Sigmoid colon (tissue), 7 donors: ENCODE results near the gene DFFB. TPM values are rescaled to one million over a fixed set of nuclear protein-coding genes. Genes with fewer than 3 reads are reported as not detected.
A peak's percentile ranks its signal among the peaks of the same experiment; 100 is the strongest.

ENCODE experiments used
- DNase-seq: peaks from one replicate; pipeline ENCODE4 v3.0.0-alpha.2; 2019
- H3K27ac ChIP-seq, 4 donors: fragments of 200-600 bp; sonication (generic); one replicate each; pipeline ENCODE4 v1.5.1; 2016 to 2019; ENCODE audit warnings: mild to moderate bottlenecking in 1 of 4
- H3K27me3 ChIP-seq, 3 donors: fragments of 200-600 bp; sonication (generic); one replicate each; pipeline ENCODE4 v1.5.1; 2019; ENCODE audit warnings: mild to moderate bottlenecking in 1 of 3
- H3K36me3 ChIP-seq, 4 donors: fragments of 200-600 bp; sonication (generic); one replicate each; pipeline ENCODE4 v1.5.1; 2016 to 2019
- H3K4me1 ChIP-seq, 4 donors: fragments of 200-600 bp; sonication (generic); one replicate each; pipeline ENCODE4 v1.5.1; 2017 to 2019
- H3K4me3 ChIP-seq, 4 donors: fragments of 200-600 bp; sonication (generic); one replicate each; pipeline ENCODE4 v1.5.1; 2017 to 2019; ENCODE audit warnings: mild to moderate bottlenecking in 2 of 4, moderate library complexity in 1 of 4
- H3K9me3 ChIP-seq, 4 donors: fragments of 200-600 bp in 3 of 4; sonication (generic) in 3 of 4; one replicate each; pipeline versions ENCODE4 v1.5.1 to v1.6.1; 2013 to 2019
- EP300 ChIP-seq, 4 donors: sonication (generic); formaldehyde crosslinking; IDR thresholded peaks; one replicate each; pipeline ENCODE4 v1.6.1; 2017; ENCODE audit warnings: antibody characterized with exemption in 4 of 4
- POLR2A ChIP-seq, 2 donors: fragments of 450-650 bp; IDR thresholded peaks; one replicate each; pipeline ENCODE4 v1.6.1; 2016; ENCODE audit warnings: antibody characterized with exemption in 2 of 2, mild to moderate bottlenecking in 2 of 2, moderate library complexity in 2 of 2
- POLR2AphosphoS5 ChIP-seq, 4 donors: sonication (generic); formaldehyde crosslinking; IDR thresholded peaks; one replicate each; pipeline ENCODE4 v1.6.1; 2017; ENCODE audit warnings: antibody characterized with exemption in 4 of 4
- WGBS, 2 donors: extraction: QIAGEN DNeasy Blood & Tissue Kit; methylation state at CpG; one replicate each; pipeline ENCODE4 v1.1.7; 2013; 5-methylcytosine and 5-hydroxymethylcytosine counted together
- intact Hi-C: fragments of 100-400 bp; cut with DNase I; formaldehyde crosslinking; loops from one replicate; pipeline ENCODE4 v1.15.1; 2023
- polyA plus RNA-seq, 3 donors: library from polyadenylated mRNA; stranded (reverse); fragments of 200-250 nt; gene quantifications; one replicate each; pipeline ENCODE4 v1.2.3, GENCODE V29; 2013
- total RNA-seq, 4 donors: library from RNA; depleted of rRNA; stranded (reverse); fragments of >200 nt; gene quantifications; one replicate each; pipeline ENCODE4 v1.1.0, GENCODE V29; 2016
- TF ChIP-seq, protein P1 (sequence below), 4 experiments: fragments of 450-650 bp in 3 of 4; fragments of 200-600 bp in 1 of 4; IDR thresholded peaks; one replicate each; pipeline ENCODE4 v1.5.1; 2016 to 2019; ENCODE audit warnings: antibody characterized with exemption in 4 of 4, mild to moderate bottlenecking in 3 of 4, moderate library complexity in 2 of 4
- donor health status: healthy with polysubstance abuse.
- donor health status: Bipolar disorder and iron deficiency.
- donor health status: healthy.

The DFFB gene
- total and polyA plus RNA-seq, 7 donors = 1.8 to 9.0 (median 6.1) TPM

DNA sequence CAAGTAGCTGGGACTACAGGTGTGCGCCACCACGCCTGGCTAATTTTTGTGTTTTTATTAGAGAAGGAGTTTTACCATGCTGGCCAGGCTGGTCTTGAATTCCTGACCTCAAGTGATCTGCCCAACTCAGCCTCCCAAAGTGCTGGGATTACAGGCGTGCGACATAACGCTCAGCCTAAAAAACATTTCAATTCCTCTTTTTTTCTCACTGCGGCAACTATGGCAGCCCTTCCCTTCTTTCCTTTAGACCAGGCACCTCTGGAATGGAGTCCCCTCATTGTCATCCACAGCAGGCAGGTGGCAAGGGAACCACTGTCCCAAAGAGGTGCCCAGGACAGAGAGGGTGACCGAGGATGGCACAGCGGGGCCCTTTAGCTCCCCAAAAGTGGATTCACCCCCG is 14.4 kb upstream of the DFFB start:
- H3K36me3 ChIP-seq = peaks cover 16 to 92% (median 50%) of the 10 kb centered on the region in 4 donors
- 80 to 95% methylated on average over 9 of the region's 9 CpGs for WGBS, 2 donors
- no peaks in the 10 kb centered on the region for H3K27me3 ChIP-seq
- H3K4me1 ChIP-seq = no peaks in the 10 kb centered on the region
- DNase-seq = no peak
- no peaks in the 10 kb centered on the region for H3K9me3 ChIP-seq
- no peak for TF ChIP-seq EP300 (IDR thresholded peaks at IDR 0.05)
- TF ChIP-seq, protein P1, sequence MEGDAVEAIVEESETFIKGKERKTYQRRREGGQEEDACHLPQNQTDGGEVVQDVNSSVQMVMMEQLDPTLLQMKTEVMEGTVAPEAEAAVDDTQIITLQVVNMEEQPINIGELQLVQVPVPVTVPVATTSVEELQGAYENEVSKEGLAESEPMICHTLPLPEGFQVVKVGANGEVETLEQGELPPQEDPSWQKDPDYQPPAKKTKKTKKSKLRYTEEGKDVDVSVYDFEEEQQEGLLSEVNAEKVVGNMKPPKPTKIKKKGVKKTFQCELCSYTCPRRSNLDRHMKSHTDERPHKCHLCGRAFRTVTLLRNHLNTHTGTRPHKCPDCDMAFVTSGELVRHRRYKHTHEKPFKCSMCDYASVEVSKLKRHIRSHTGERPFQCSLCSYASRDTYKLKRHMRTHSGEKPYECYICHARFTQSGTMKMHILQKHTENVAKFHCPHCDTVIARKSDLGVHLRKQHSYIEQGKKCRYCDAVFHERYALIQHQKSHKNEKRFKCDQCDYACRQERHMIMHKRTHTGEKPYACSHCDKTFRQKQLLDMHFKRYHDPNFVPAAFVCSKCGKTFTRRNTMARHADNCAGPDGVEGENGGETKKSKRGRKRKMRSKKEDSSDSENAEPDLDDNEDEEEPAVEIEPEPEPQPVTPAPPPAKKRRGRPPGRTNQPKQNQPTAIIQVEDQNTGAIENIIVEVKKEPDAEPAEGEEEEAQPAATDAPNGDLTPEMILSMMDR (IDR thresholded peaks at IDR 0.05) = no peak
- no peak for TF ChIP-seq POLR2A (IDR thresholded peaks at IDR 0.05)
- no peak for TF ChIP-seq POLR2AphosphoS5 (IDR thresholded peaks at IDR 0.05)
- no peak overlapping the region for H3K27ac ChIP-seq
- intact Hi-C loops = no loop called here
- no peak overlapping the region for H3K4me3 ChIP-seq

DNA sequence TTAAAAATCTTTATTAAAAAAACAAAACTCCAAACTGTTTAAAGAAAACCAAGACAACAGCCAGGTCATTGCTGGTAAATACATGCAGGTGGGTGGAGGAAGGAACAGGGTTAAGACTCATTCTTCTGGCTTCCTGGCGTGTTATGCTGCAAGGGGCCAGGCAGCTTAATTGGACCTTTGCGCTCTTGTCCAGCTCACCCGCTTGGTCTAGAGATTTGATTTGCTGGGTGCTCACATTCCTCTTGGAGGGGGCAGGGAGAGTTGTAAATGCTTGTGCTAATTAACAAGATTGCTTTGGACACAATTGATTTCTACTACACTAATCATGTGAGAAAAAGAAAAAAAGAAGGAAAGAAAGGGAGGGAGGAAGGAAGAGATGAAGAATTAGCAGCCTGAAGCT is 10.7 kb upstream of the DFFB start:
- H3K27me3 ChIP-seq = no peaks in the 10 kb centered on the region

DNA sequence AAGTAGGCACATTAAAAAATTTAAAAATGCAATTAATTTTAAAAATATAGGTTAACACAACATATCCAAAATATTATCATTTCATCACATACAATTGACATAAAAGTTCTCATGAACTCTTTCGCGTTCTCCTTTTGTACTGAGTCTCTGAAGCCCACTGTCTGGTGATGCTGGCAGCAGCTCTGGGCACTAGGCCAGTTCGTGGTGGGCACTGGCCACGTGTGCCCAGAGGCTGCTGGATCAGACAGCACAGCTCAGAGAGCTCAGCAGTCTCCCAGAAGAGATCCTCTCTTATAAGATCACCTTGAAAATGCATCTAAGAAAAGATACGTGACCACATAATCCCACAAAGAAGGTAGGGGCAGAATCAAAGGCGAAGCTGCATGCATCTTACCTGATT is 10.2 kb upstream of the DFFB start:
- WGBS, 2 donors = 83 to 84% methylated on average over 6 of the region's 6 CpGs
- Histone ChIP-seq H3K27ac (no peak overlapping the region), H3K36me3 (peaks cover 23 to 80% (median 37%) of the 10 kb centered on the region in 4 donors), H3K4me1 (no peaks in the 10 kb centered on the region), H3K27me3 (no peaks in the 10 kb centered on the region), H3K9me3 (no peaks in the 10 kb centered on the region), H3K4me3 (no peak overlapping the region)
- intact Hi-C loops = no loop called here
- no peak for DNase-seq
- TF ChIP-seq, protein P1 (IDR thresholded peaks at IDR 0.05) = no peak
- TF ChIP-seq POLR2A (IDR thresholded peaks at IDR 0.05) = no peak
- no peak for TF ChIP-seq POLR2AphosphoS5 (IDR thresholded peaks at IDR 0.05)
- no peak for TF ChIP-seq EP300 (IDR thresholded peaks at IDR 0.05)

More for the DNA sequence above, 10.7 kb upstream of the DFFB start:
- intact Hi-C loops = no loop called here
- TF ChIP-seq POLR2A (IDR thresholded peaks at IDR 0.05) (no peak), EP300 (IDR thresholded peaks at IDR 0.05) (no peak), POLR2AphosphoS5 (IDR thresholded peaks at IDR 0.05) (no peak)
- TF ChIP-seq, protein P1 (IDR thresholded peaks at IDR 0.05) = no peak
- H3K27ac ChIP-seq = no peak overlapping the region
- no peak for DNase-seq
- H3K4me1 ChIP-seq = no peaks in the 10 kb centered on the region
- no peaks in the 10 kb centered on the region for H3K9me3 ChIP-seq
- WGBS, 2 donors = 92 to 94% methylated on average over 3 of the region's 3 CpGs
- peaks cover 18 to 79% (median 40%) of the 10 kb centered on the region in 4 donors for H3K36me3 ChIP-seq
- H3K4me3 ChIP-seq = no peak overlapping the region

DNA sequence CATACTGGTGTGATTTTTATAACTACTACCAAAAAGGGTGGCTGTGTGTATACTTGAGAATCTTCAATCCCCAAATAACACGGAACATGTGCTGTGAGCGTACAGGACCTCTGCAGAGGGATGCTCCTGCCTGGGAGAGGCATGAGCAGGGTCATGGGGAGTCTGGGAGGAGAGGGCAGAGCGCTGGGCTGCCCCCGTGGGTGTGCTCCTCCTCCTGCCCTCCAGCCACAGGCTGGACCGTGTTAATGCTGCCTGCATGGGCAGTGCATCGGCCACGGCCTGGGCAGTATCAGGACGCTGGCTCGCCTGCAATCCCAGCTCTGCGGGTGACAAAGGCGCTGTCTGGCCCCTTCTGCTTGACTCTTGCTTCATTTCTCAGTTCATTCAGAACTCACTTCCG is 6.4 kb upstream of the DFFB start:
- 90 to 92% methylated on average over 12 of the region's 12 CpGs for WGBS, 2 donors
- peaks cover 9 to 51% (median 22%) of the 10 kb centered on the region in 4 donors for H3K36me3 ChIP-seq
- peaks cover 5 to 14% (median 8%) of the 10 kb centered on the region in 4 donors for H3K4me1 ChIP-seq
- intact Hi-C loops = no loop called here
- TF ChIP-seq EP300 (IDR thresholded peaks at IDR 0.05) (no peak), POLR2A (IDR thresholded peaks at IDR 0.05) (no peak), POLR2AphosphoS5 (IDR thresholded peaks at IDR 0.05) (no peak)
- TF ChIP-seq, protein P1 (IDR thresholded peaks at IDR 0.05) = no peak
- H3K27ac ChIP-seq = no peak overlapping the region
- H3K4me3 ChIP-seq = no peak overlapping the region
- H3K27me3 ChIP-seq = no peaks in the 10 kb centered on the region
- no peaks in the 10 kb centered on the region for H3K9me3 ChIP-seq
- DNase-seq = peak; percentile 35

DNA sequence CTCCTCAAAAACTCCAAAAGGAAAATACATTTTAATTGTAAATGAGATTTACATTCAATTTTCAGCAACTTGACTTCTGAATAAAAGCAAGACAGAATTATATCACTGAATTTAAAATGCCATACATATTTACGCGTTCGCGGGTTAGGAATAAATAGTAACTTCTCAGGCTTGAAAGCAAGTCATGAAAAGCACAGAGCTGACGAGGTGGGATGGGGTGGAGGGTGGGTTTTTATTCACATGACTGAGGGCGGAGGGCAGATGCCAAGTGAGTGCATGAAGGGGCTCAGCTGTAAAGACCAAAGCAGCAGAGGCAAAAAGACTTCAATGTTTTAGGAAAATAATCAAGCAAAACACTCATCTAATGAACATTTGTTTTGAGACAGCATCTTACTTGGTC is 6.0 kb upstream of the DFFB start:
- peaks cover 9 to 48% (median 20%) of the 10 kb centered on the region in 4 donors for H3K36me3 ChIP-seq
- intact Hi-C loops = no loop called here
- no peaks in the 10 kb centered on the region for H3K27me3 ChIP-seq
- WGBS, 2 donors = 95 to 97% methylated on average over 6 of the region's 6 CpGs
- no peak overlapping the region for H3K4me3 ChIP-seq
- H3K9me3 ChIP-seq = no peaks in the 10 kb centered on the region
- TF ChIP-seq POLR2A (IDR thresholded peaks at IDR 0.05) = no peak
- no peak for TF ChIP-seq POLR2AphosphoS5 (IDR thresholded peaks at IDR 0.05)
- TF ChIP-seq, protein P1 (IDR thresholded peaks at IDR 0.05) = no peak
- H3K4me1 ChIP-seq = peaks cover 5 to 19% (median 12%) of the 10 kb centered on the region in 4 donors
- no peak overlapping the region for H3K27ac ChIP-seq
- DNase-seq = peak; percentile 53
